HG02623 (cell line): ENCODE results near the gene MED16.
"Not testable (repeated sequence)": the region's sequence is repeated elsewhere in the genome, so short reads cannot be mapped to it uniquely, and the experiment has no call there.

ENCODE experiments used
- ATAC-seq: cut with Tn5 transposase; IDR thresholded peaks from one replicate; pipeline ENCODE4 v1.9.1; 2021; ENCODE audit warnings: moderate library complexity; ENCODE audit not compliant: unreplicated experiment

The MED16 gene

DNA sequence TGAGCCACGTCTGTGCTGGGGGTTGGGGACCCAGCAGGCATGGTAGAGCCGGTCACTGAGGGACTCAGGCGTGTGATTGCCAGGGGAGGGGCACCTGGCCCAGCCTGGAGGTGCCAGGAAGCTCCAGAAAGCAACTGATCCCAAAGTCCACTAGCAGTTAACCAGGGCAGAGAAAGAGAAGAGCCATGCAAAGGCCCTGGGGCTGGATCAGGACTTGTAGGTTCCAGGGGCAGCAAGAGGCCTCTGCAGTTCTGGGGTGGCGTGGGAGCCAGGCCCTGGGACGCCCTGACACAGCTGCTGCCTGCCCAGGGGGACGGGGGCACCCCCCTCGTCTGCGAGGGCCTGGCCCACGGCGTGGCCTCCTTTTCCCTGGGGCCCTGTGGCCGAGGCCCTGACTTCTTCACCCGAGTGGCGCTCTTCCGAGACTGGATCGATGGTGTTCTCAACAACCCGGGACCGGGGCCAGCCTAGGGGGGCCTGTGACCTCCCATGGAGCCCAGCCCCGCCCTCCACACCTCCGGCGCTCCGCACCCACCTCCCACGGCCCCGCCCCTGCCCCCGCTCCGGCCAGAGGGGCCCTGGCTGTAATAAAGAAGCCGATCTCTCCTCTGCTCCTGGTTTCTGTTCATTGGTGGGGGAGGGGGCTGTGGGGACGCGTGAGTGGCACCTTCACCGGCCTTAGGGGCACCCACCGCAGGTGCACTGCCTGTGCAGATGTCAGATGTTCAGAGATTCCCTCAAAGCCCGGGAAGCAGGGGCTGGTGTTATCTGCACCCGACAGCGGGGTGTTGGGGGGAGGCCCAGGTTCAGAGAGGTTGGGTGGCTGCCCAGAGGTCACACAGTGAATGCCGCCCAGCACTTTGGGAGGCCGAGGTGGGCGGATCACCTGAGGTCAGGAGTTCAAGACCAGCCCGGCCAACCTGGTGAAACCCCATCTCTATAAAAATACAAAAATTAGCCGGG lies 61.3 kb downstream of the MED16 start:
- ATAC-seq = no peak

DNA sequence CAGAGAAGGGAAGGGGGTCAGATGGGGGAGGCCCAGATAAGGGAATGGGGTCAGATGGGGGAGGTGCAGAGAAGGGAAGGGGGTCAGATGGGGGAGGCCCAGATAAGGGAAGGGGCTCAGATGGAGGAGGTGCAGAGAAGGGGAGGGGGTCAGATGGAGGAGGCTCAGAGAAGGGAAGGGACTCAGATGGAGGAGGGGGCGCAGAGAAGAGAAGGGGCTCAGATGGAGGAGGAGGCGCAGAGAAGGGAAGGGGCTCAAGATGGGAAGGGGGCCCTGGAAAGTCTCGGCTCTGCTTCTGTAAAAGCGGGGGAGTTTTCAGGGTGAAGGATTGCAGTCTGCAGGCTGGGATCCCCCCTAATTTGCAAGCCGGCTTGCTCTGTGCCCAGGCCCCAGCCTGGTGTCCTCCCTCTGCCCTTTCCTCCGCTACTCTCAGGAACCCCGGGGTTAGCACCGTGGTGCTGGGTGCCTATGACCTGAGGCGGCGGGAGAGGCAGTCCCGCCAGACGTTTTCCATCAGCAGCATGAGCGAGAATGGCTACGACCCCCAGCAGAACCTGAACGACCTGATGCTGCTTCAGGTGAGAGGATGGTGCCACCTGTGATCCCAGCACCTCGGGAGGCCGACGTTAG lies 63.7 kb downstream of the MED16 start:
- no peak for ATAC-seq

DNA sequence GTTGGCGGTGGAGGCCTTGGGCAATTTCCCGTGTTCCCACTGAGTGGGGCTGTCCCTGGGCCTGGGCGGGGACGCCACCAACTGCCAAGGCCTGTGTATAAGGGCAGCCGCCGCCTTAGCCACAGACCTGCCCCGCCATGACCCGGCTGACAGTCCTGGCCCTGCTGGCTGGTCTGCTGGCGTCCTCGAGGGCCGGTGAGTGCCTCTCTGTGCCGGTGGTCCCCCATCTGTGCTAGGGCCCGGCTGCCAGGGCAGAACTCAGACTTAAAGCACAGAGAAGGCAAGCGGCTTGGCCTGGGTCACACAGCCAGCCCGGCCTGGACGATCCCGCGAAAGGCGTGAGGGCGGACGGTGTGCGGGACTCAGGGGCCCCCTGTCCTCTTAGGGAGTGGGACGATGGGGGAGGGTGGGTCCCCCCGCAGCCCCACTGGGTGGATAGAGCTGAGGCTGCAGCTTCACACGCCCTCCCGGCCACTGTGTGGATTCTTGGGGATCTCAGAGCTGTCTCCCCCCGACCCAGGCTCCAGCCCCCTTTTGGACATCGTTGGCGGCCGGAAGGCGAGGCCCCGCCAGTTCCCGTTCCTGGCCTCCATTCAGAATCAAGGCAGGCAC lies 65.2 kb downstream of the MED16 start, which contains the start of gene AZU1:
Gene AZU1, plus strand, starts transcription at position 128 of the 612 bp plus-strand sequence. Its CDS starts 10 bp downstream, at position 138.
- ATAC-seq = no peak

DNA sequence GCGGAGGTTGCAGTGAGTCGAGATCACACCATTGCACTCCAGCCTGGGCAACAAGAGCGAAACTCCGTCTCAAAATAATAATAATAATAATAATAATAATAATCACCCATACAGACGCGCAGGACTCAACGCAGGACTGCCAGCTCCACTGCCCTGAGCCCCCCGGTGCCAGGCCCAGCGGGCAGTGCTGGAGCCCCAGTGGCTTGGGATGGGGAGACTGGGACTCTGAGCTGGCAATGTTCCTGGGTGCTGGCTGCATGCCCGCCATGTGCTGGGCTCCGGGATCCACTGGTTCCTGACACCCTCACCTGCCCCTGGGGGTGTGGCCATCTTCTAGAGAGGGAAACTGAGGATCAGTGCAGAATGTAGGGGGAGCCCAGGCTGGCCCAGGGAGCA lies 65.7 kb downstream of the MED16 start:
- no peak for ATAC-seq

DNA sequence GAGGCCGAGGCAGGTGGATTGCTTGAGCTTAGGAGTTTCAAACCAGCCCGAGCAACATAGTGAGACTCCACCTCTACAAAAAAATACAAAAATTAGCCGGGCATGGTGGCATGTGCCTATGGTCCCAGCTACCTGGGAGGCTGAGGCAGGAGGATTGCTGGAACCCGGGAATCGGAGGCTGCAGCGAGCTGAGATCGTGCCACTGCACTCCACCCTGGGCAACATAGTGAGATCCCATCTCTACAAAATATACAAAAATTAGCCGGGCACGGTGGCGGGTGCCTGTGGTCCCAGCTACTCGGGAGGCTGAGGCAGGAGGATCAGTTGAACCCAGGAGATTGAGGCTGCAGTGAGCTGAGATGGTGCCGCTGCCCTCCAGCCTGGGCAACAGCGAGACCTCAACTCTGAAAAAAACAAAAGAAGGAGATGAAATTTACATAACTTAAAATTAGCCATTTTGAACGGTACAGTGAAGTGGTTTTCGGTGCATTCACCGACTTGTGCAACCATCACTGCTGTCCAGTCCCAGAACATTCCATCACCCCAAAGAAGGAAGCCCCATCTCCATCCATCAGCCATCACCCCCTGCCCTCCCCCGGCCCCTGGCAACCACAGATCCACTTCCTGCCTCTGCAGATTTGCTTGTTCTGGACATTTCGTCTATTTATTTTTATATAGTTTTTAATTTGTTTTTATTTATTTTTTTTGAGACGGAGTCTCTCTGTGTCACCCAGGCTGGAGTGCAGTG lies 66.9 kb downstream of the MED16 start:
- ATAC-seq = no peak

DNA sequence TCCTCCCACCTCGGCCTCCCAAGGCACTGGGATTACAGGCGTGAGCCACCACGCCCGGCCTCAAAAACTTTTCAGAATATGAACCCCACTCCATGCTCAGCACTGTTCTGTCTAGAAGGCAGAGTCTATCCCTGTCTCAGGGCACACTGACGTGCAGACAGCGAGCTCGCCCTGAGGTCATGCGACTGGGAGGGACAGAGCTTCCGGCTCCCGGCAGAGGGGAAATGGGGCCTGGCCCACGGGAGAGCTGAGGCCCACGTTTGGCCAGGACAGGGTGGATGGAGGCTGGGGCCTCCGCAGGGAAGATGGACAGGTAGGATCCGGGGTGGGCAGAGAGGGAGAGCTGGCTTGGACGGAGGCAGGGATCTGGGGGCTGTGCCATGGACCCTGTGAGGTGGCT lies 68.1 kb downstream of the MED16 start:
- no peak for ATAC-seq

DNA sequence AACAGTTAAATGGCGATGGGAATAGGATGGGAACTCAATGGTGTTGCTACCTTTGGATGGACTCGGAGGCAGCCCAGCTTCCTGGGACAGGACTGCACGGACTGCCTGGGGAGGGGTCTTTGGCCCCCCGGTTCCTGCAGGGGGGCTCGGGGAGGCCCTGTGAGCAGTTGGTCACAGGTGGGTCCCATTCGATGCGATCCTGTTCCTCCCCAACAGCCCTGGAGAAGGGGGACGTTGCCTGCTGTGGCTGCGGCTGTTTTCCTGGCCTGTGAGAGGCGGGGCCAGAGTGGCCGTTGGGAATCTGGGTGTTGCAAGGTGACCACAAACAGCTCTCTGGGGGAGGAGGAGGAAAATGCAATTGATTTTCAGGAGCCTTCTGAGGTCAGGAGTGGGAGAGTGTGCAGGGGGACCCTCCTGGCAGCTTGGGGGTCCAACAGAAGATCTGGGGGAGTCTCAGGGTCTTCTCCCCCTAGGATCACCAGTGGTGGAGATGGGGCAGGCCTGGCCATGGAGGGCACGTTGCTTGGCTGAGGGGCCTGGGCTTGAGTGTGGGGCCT lies 69.3 kb downstream of the MED16 start:
- no peak for ATAC-seq

DNA sequence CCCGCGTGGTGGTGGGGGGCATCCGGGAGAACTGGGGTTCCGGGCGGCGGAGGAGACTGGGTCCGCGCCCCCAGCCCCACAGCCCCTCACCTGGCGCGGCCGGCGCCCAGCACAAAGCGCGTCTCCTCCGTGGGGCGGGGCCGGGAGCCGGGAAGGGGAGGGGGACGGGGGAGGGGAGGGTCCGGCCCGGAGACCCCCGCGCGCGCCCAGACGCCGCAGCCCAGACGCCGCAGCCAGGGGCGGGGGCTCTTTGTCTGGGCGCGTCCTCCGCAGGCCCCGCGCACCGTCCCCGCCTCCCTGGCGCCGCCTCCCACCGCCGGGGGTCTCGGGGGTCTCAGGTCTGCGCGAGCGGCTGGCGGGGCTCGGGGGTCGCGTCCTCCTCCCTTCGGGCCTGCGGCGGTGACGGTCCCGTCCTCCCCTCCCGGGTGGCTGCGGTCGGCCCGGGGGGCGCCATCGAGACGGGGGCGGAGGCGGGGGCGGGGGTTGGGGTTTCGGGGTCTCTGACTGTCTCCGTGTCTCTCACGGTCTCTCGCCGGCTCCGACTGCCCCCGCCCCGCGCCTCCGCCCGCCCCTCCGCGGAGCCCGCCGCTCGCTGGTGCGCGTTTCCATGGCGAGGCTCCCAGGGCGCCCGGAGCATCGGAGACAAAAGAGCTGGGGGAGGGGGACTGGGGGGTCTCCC lies 71.0 kb downstream of the MED16 start, which contains the start of gene PLPPR3:
Gene PLPPR3, minus strand, starts transcription at position 131 of the 679 bp plus-strand sequence. CDS start 396 bp downstream, outside the sequence.
- no peak for ATAC-seq

DNA sequence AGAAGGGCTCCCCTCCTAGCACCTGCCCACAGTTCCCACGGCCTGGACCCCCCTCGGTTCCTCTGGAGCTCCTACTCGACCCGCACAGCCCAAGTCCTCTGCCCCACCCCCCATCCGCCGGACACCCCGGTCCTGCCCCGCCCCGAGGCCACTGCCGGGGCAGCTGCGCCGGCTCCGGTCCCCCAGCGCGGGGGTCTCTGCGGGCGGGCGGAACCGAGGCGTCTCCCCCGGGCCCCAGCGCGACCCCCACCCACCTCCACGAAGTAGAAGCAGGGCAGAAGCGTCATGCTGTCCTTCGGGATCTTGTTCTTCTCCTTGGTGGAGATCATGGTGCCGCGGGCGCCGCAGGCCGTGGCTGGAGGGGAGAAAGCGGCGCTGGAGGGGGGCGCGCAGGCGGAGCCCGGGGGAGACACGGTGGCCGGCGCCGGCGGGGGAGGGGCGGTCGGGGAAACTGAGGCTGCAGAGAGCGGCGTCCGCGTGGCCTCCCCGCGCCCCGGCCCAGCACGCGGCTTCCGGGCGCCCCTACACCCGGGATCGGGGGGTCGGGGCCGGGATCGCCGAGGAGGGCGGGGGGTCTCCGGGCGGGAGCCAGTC lies 71.7 kb downstream of the MED16 start:
- no peak for ATAC-seq

DNA sequence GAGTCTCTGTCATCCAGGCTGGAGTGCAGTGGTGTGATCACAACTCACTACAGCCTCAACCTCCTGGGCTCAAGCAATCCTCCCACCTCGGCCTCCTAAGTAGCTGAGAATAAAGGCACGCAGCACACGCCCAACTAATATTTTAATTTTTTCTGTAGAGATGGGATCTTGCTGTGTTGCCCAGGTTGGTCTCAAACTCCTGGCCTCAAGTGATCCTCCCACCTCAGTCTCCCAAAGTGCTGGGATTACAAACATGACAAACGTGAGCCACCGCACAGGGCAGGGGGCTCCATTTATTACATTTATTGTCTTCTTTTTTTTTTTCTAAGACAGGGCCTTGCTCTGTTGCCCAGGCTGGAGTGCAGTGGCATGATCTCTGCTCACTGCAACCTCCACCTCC lies 72.8 kb downstream of the MED16 start:
- ATAC-seq = not testable (repeated sequence)
